ENCODE measurements around the gene SLAMF1. TPM values are rescaled to one million over a fixed set of nuclear protein-coding genes. Genes with fewer than 3 reads are reported as not detected.

Gene SLAMF1
- total and polyA plus RNA-seq, 2 experiments from 2014 or later: not detected

DNA sequence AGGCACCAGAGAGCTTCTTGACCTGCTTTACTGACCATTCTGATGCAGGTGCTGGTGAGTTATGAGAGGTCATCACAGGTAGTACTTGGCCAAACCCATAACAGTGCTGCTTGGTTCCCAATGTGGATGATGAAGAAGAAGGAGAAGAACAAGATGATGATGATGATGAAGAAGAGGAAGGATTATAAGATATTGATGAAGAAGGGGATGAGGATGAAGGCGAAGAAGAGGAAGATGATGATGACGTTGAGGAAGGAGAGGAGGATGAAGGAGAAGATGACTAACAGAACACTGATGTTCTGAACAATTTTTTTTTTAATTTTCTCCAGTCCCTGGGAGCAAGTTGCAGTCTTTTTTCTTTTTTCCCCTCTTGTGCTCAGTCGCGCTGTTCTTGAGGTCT lies 23.9 kb upstream of the SLAMF1 start (continued):
- TF ChIP-seq, protein P1, sequence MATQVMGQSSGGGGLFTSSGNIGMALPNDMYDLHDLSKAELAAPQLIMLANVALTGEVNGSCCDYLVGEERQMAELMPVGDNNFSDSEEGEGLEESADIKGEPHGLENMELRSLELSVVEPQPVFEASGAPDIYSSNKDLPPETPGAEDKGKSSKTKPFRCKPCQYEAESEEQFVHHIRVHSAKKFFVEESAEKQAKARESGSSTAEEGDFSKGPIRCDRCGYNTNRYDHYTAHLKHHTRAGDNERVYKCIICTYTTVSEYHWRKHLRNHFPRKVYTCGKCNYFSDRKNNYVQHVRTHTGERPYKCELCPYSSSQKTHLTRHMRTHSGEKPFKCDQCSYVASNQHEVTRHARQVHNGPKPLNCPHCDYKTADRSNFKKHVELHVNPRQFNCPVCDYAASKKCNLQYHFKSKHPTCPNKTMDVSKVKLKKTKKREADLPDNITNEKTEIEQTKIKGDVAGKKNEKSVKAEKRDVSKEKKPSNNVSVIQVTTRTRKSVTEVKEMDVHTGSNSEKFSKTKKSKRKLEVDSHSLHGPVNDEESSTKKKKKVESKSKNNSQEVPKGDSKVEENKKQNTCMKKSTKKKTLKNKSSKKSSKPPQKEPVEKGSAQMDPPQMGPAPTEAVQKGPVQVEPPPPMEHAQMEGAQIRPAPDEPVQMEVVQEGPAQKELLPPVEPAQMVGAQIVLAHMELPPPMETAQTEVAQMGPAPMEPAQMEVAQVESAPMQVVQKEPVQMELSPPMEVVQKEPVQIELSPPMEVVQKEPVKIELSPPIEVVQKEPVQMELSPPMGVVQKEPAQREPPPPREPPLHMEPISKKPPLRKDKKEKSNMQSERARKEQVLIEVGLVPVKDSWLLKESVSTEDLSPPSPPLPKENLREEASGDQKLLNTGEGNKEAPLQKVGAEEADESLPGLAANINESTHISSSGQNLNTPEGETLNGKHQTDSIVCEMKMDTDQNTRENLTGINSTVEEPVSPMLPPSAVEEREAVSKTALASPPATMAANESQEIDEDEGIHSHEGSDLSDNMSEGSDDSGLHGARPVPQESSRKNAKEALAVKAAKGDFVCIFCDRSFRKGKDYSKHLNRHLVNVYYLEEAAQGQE (IDR thresholded peaks at IDR 0.05; ENCODE audit: unreplicated experiment): no peak
- TF ChIP-seq CREB1 (CRISPR knock-in tag; IDR thresholded peaks at IDR 0.05; ENCODE audit: low read depth): no peak
- TF ChIP-seq JUNB (IDR thresholded peaks at IDR 0.05; ENCODE audit: unreplicated experiment): no peak
- no peak for TF ChIP-seq POLR2AphosphoS5 (IDR thresholded peaks at IDR 0.05; ENCODE audit: low read depth)
- TF ChIP-seq ZNF331 (CRISPR knock-in tag; IDR thresholded peaks at IDR 0.05; ENCODE audit: low read depth): no peak
- TF ChIP-seq, protein P2, sequence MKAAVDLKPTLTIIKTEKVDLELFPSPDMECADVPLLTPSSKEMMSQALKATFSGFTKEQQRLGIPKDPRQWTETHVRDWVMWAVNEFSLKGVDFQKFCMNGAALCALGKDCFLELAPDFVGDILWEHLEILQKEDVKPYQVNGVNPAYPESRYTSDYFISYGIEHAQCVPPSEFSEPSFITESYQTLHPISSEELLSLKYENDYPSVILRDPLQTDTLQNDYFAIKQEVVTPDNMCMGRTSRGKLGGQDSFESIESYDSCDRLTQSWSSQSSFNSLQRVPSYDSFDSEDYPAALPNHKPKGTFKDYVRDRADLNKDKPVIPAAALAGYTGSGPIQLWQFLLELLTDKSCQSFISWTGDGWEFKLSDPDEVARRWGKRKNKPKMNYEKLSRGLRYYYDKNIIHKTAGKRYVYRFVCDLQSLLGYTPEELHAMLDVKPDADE (IDR thresholded peaks at IDR 0.05): no peak
- no peak for TF ChIP-seq STAT1 (IDR thresholded peaks at IDR 0.05; ENCODE audit: unreplicated experiment)
- no peak for TF ChIP-seq EZH2 (IDR thresholded peaks at IDR 0.05; ENCODE audit: low read depth, unreplicated experiment)
- no peak for TF ChIP-seq ZNF114 (CRISPR knock-in tag; IDR thresholded peaks at IDR 0.05)
- no peak for TF ChIP-seq EZH2phosphoT487 (IDR thresholded peaks at IDR 0.05; ENCODE audit: unreplicated experiment)
- TF ChIP-seq, protein P3, sequence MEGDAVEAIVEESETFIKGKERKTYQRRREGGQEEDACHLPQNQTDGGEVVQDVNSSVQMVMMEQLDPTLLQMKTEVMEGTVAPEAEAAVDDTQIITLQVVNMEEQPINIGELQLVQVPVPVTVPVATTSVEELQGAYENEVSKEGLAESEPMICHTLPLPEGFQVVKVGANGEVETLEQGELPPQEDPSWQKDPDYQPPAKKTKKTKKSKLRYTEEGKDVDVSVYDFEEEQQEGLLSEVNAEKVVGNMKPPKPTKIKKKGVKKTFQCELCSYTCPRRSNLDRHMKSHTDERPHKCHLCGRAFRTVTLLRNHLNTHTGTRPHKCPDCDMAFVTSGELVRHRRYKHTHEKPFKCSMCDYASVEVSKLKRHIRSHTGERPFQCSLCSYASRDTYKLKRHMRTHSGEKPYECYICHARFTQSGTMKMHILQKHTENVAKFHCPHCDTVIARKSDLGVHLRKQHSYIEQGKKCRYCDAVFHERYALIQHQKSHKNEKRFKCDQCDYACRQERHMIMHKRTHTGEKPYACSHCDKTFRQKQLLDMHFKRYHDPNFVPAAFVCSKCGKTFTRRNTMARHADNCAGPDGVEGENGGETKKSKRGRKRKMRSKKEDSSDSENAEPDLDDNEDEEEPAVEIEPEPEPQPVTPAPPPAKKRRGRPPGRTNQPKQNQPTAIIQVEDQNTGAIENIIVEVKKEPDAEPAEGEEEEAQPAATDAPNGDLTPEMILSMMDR (conservative IDR thresholded peaks at IDR 0.05; ENCODE audit: low read depth in 2 of 2): no peak

DNA sequence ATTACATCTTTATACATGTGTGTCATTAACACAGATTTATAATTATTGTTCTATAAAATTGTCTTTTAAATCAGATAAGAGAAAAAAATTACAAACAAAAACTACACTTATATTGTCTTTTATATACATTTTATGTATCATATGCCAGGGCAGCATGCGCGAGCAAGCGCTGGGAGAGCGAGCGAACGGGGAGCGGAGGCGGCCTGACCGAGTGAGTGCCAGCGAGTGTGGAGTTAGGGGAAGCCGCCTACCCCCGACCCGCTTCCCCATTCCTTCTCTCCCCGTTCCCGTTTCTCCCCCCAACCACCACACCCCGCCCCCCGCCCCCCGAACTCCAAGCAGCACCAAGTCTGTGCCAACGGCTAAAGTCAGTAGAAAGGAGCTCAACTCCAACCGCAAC lies 23.0 kb upstream of the SLAMF1 start:
- ATAC-seq (no peak), DNase-seq (ENCODE audit: low spot score) (no peak)
- Mint-ChIP-seq H3K4me1 (peaks cover 21% of the 10 kb centered on the region), H3K27ac (no peak overlapping the region), H3K27me3 (ENCODE audit: insufficient read depth, low read depth, poor library complexity) (peaks cover 3% of the 10 kb centered on the region), H3K9me3 (peaks cover 15% of the 10 kb centered on the region), H3K36me3 (ENCODE audit: low read depth) (peaks cover 12% of the 10 kb centered on the region; the same call in 2 of the 3 replicates), H3K4me3 (no peak overlapping the region)
- H2AFZ ChIP-seq: no peak overlapping the region
- H4K20me1 ChIP-seq (replicated peaks; ENCODE audit: insufficient read depth): no peaks in the 10 kb centered on the region
- peaks cover 45% of the 10 kb centered on the region for H3K4me1 ChIP-seq (ENCODE audit: insufficient read depth)
- H3K79me2 ChIP-seq (replicated peaks; ENCODE audit: insufficient read depth): no peaks in the 10 kb centered on the region
- H3K4me3 ChIP-seq: no peak overlapping the region
- peaks cover 8% of the 10 kb centered on the region for H3K9me2 ChIP-seq (ENCODE audit: insufficient read depth)
- no peaks in the 10 kb centered on the region for H3K27me3 ChIP-seq (ENCODE audit: insufficient read depth)
- TF ChIP-seq JUNB (IDR thresholded peaks at IDR 0.05; ENCODE audit: unreplicated experiment) (no peak), ZNF331 (CRISPR knock-in tag; IDR thresholded peaks at IDR 0.05; ENCODE audit: low read depth) (no peak), POLR2AphosphoS5 (IDR thresholded peaks at IDR 0.05; ENCODE audit: low read depth) (no peak), STAT1 (IDR thresholded peaks at IDR 0.05; ENCODE audit: unreplicated experiment) (no peak), EZH2 (IDR thresholded peaks at IDR 0.05; ENCODE audit: low read depth, unreplicated experiment) (no peak), NANOG (IDR thresholded peaks at IDR 0.05; ENCODE audit: borderline replicate concordance) (no peak), EZH2phosphoT487 (IDR thresholded peaks at IDR 0.05; ENCODE audit: unreplicated experiment) (no peak)
- TF ChIP-seq, protein P3 (conservative IDR thresholded peaks at IDR 0.05; ENCODE audit: low read depth in 2 of 2): no peak
- TF ChIP-seq, protein P2 (IDR thresholded peaks at IDR 0.05): no peak
- TF ChIP-seq, protein P1 (IDR thresholded peaks at IDR 0.05; ENCODE audit: unreplicated experiment): no peak
- no peaks in the 10 kb centered on the region for H3K36me3 ChIP-seq (ENCODE audit: insufficient read depth)
- H3F3A ChIP-seq (replicated peaks; ENCODE audit: low read depth): no peaks in the 10 kb centered on the region; the same call in 1 of the 2 replicates
- no peak overlapping the region for H3K27ac ChIP-seq (ENCODE audit: low read depth)
- H3K4me2 ChIP-seq: no peak overlapping the region

Data from GM23338 (cell line).